ENCODE measurements around the gene RAMP2. TPM values are rescaled to one million over a fixed set of nuclear protein-coding genes. Genes with fewer than 3 reads are reported as not detected.

Gene RAMP2
- total and polyA plus RNA-seq, 2 of the 13 experiments (the other 11 are each of a cell fraction or from before 2014, with no cell fraction given), result 1.4 to 5.2 TPM

DNA sequence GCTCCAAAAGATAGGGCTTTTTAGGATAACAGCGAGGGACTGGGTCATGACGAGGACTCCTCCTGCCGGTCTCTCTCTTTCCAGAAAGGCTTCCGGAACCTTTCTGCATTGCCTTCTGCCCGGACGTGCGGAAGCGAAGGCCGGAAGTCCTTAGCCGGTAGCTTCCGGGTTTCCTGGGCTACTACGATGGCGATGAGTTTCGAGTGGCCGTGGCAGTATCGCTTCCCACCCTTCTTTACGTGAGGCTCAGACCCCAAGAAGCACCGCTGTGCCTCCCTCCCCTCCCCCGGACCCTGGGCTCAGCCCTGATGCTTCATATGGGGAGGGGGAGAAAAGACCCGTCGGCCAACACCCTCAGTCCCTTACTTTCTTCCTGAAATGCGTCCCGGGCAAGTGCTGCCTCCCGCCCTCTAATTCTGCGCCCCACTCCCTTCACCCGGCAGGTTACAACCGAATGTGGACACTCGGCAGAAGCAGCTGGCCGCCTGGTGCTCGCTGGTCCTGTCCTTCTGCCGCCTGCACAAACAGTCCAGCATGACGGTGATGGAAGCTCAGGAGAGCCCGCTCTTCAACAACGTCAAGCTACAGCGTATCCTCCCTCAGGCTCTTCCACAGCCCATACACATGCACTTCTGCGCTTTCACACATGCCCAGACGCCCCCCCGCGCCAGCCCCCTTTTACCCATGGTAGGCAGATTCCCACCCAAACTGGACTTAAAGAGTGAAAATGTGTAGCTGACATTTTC lies 12.4 kb downstream of the RAMP2 start, which contains the start of gene VPS25 (continued):
- TF ChIP-seq, protein P1, sequence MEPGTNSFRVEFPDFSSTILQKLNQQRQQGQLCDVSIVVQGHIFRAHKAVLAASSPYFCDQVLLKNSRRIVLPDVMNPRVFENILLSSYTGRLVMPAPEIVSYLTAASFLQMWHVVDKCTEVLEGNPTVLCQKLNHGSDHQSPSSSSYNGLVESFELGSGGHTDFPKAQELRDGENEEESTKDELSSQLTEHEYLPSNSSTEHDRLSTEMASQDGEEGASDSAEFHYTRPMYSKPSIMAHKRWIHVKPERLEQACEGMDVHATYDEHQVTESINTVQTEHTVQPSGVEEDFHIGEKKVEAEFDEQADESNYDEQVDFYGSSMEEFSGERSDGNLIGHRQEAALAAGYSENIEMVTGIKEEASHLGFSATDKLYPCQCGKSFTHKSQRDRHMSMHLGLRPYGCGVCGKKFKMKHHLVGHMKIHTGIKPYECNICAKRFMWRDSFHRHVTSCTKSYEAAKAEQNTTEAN (CRISPR knock-in tag; conservative IDR thresholded peaks at IDR 0.05), result peak; percentile 55
- peak; percentile 9 for TF ChIP-seq STAG1 (CRISPR knock-in tag; IDR thresholded peaks at IDR 0.05)
- no peak for TF ChIP-seq ZMAT5 (CRISPR knock-in tag; IDR thresholded peaks at IDR 0.05; ENCODE audit: borderline replicate concordance, low read depth)
- peak; percentile 43; the same call in 1 of the 2 replicates for TF ChIP-seq TFAP4 (IDR thresholded peaks at IDR 0.05; ENCODE audit: borderline replicate concordance, low read depth)
- 0 out of 2 replicates have a peak, but pooled peaks have one; percentile 75 for TF ChIP-seq ZNF367 (CRISPR knock-in tag; IDR thresholded peaks at IDR 0.05; ENCODE audit: borderline replicate concordance)
- TF ChIP-seq DDIT3 (CRISPR knock-in tag; IDR thresholded peaks at IDR 0.05), result no peak
- TF ChIP-seq ZNF672 (CRISPR knock-in tag; IDR thresholded peaks at IDR 0.05), result no peak
- TF ChIP-seq TAF15 (IDR thresholded peaks at IDR 0.05; ENCODE audit: low read depth, low read length, poor library complexity, severe bottlenecking), result no peak
- peak; percentile 76 for TF ChIP-seq MYC (CRISPR knock-in tag; IDR thresholded peaks at IDR 0.05; ENCODE audit: borderline replicate concordance)
- TF ChIP-seq CCDC6 (CRISPR knock-in tag; IDR thresholded peaks at IDR 0.05), result 0 out of 2 replicates have a peak, but pooled peaks have one; percentile 47
- 0 out of 2 replicates have a peak, but pooled peaks have one; percentile 50 for TF ChIP-seq ZNF34 (CRISPR knock-in tag; IDR thresholded peaks at IDR 0.05; ENCODE audit: borderline replicate concordance)
- TF ChIP-seq RCOR2 (CRISPR knock-in tag; IDR thresholded peaks at IDR 0.05), result no peak
- no peak for TF ChIP-seq LCORL (IDR thresholded peaks at IDR 0.05)
- peak; percentile 77 for TF ChIP-seq LCORL (CRISPR knock-in tag; IDR thresholded peaks at IDR 0.05)
- TF ChIP-seq KLF13 (CRISPR knock-in tag; IDR thresholded peaks at IDR 0.05), result no peak
- TF ChIP-seq SALL2 (CRISPR knock-in tag; IDR thresholded peaks at IDR 0.05), result peak; percentile 84
- TF ChIP-seq KLF6 (CRISPR knock-in tag; IDR thresholded peaks at IDR 0.05), result peak; percentile 97
- TF ChIP-seq SRSF9 (IDR thresholded peaks at IDR 0.05; ENCODE audit: borderline replicate concordance, insufficient read depth, low read depth, low read length, poor library complexity, severe bottlenecking), result no peak
- TF ChIP-seq ZNF335 (CRISPR knock-in tag; IDR thresholded peaks at IDR 0.05), result peak; percentile 87; the same call in 1 of the 2 replicates
- TF ChIP-seq, protein P2, sequence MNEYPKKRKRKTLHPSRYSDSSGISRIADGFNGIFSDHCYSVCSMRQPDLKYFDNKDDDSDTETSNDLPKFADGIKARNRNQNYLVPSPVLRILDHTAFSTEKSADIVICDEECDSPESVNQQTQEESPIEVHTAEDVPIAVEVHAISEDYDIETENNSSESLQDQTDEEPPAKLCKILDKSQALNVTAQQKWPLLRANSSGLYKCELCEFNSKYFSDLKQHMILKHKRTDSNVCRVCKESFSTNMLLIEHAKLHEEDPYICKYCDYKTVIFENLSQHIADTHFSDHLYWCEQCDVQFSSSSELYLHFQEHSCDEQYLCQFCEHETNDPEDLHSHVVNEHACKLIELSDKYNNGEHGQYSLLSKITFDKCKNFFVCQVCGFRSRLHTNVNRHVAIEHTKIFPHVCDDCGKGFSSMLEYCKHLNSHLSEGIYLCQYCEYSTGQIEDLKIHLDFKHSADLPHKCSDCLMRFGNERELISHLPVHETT (CRISPR knock-in tag; conservative IDR thresholded peaks at IDR 0.05), result peak; percentile 88; the same call in 1 of the 2 replicates
